Body of pancreas (tissue), 4 donors: Measurements from ENCODE around the gene AHCTF1. TPM values are rescaled to one million over a fixed set of nuclear protein-coding genes. Genes with fewer than 3 reads are reported as not detected.

ENCODE experiments used
- ATAC-seq: fragments of 150-250 bp; one replicate; pipeline ENCODE4 v1.9.1; 2016
- DNase-seq, 4 donors: peaks; one replicate each; pipeline ENCODE4 v3.0.0-alpha.2; 2019
- H3K27ac ChIP-seq, 4 donors: fragments of 200-600 bp; sonication (generic); 1 replicate in 3 of 4; 2 replicates in 1 of 4; pipeline versions ENCODE4 v1.5.1 to v1.6.1; 2016 to 2019; ENCODE audit warnings: mild to moderate bottlenecking in 1 of 4, mixed read lengths in 1 of 4, moderate library complexity in 1 of 4
- H3K27me3 ChIP-seq, 2 donors: fragments of 200-600 bp; sonication (generic); one replicate each; pipeline ENCODE4 v1.6.0; 2016; ENCODE audit warnings: mild to moderate bottlenecking in 1 of 2
- H3K36me3 ChIP-seq, 2 donors: fragments of 200-600 bp; sonication (generic); replicated peaks in 1 of 2; 2 replicates each; pipeline ENCODE4 v1.5.1; 2016; ENCODE audit warnings: low read depth in 2 of 2; ENCODE audit not compliant: insufficient read depth in 1 of 2
- H3K4me1 ChIP-seq: fragments of 200-600 bp; sonication (generic); one replicate; pipeline ENCODE4 v1.6.0; 2016
- H3K4me3 ChIP-seq, 2 donors: fragments of 200-600 bp; sonication (generic); 1 replicate in 1 of 2; 2 replicates in 1 of 2; pipeline ENCODE4 v1.5.1; 2016 to 2019
- H3K9me3 ChIP-seq, 3 donors: fragments of 200-600 bp; sonication (generic); 1 replicate in 2 of 3; 2 replicates in 1 of 3; pipeline ENCODE4 v1.5.1; 2016
- POLR2A ChIP-seq, 3 donors: fragments of 450-650 bp; IDR thresholded peaks; one replicate each; pipeline ENCODE4 v1.6.1; 2016; ENCODE audit warnings: antibody characterized with exemption in 3 of 3, mild to moderate bottlenecking in 2 of 3
- WGBS, 2 donors: methylation state at CpG; one replicate each; pipeline ENCODE4 v1.1.5; 2017; 5-methylcytosine and 5-hydroxymethylcytosine counted together
- intact Hi-C: fragments of 100-400 bp; cut with DNase I; formaldehyde crosslinking; loops from one replicate; pipeline ENCODE4 v1.15.1; 2023
- total RNA-seq, 2 donors: library from RNA; depleted of rRNA; stranded (reverse); fragments of >200 nt; gene quantifications; one replicate each; pipeline ENCODE4 v1.1.0, GENCODE V29; 2016
- TF ChIP-seq, protein P1 (sequence below), 7 experiments: fragments of 450-650 bp in 4 of 7; fragments of 200-600 bp in 3 of 7; sonication (generic) in 3 of 7; IDR thresholded peaks; one replicate each; pipeline ENCODE4 v1.5.1; 2016 to 2019; ENCODE audit warnings: antibody characterized with exemption in 7 of 7

The AHCTF1 gene
- total RNA-seq, 2 donors from 2014 or later, result 17.5 to 18.7 TPM

DNA sequence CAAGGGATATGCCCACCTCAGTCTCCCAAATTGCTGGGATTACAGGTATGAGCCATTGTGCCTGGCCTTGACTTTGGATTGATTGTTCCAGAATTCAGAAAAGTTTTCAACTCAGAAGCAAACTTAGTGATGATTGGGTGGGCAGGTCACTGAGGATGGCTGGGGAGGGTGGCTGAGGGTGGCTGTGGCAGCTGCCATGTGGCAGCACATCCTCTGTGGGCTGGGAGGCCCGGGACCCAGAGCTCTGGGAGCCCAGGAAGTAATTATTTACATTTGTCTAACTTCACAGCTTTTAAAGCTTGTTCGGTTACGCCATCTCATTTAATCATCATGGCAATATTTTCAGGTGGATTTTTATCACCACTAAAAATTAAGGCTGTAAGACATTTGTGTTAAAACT lies 131.4 kb downstream of the AHCTF1 start:
- DNase-seq (no peak), ATAC-seq (no peak)
- Histone ChIP-seq H3K36me3 (no peaks in the 10 kb centered on the region), H3K9me3 (no peaks in the 10 kb centered on the region), H3K4me3 (no peak overlapping the region), H3K4me1 (no peaks in the 10 kb centered on the region), H3K27ac (no peak overlapping the region), H3K27me3 (no peaks in the 10 kb centered on the region)
- TF ChIP-seq POLR2A (IDR thresholded peaks at IDR 0.05), result no peak
- TF ChIP-seq, protein P1, sequence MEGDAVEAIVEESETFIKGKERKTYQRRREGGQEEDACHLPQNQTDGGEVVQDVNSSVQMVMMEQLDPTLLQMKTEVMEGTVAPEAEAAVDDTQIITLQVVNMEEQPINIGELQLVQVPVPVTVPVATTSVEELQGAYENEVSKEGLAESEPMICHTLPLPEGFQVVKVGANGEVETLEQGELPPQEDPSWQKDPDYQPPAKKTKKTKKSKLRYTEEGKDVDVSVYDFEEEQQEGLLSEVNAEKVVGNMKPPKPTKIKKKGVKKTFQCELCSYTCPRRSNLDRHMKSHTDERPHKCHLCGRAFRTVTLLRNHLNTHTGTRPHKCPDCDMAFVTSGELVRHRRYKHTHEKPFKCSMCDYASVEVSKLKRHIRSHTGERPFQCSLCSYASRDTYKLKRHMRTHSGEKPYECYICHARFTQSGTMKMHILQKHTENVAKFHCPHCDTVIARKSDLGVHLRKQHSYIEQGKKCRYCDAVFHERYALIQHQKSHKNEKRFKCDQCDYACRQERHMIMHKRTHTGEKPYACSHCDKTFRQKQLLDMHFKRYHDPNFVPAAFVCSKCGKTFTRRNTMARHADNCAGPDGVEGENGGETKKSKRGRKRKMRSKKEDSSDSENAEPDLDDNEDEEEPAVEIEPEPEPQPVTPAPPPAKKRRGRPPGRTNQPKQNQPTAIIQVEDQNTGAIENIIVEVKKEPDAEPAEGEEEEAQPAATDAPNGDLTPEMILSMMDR (IDR thresholded peaks at IDR 0.05), result no peak
- WGBS, 2 donors, result 62 to 75% methylated on average over 3 of the region's 3 CpGs
- intact Hi-C loops, result no loop called here

DNA sequence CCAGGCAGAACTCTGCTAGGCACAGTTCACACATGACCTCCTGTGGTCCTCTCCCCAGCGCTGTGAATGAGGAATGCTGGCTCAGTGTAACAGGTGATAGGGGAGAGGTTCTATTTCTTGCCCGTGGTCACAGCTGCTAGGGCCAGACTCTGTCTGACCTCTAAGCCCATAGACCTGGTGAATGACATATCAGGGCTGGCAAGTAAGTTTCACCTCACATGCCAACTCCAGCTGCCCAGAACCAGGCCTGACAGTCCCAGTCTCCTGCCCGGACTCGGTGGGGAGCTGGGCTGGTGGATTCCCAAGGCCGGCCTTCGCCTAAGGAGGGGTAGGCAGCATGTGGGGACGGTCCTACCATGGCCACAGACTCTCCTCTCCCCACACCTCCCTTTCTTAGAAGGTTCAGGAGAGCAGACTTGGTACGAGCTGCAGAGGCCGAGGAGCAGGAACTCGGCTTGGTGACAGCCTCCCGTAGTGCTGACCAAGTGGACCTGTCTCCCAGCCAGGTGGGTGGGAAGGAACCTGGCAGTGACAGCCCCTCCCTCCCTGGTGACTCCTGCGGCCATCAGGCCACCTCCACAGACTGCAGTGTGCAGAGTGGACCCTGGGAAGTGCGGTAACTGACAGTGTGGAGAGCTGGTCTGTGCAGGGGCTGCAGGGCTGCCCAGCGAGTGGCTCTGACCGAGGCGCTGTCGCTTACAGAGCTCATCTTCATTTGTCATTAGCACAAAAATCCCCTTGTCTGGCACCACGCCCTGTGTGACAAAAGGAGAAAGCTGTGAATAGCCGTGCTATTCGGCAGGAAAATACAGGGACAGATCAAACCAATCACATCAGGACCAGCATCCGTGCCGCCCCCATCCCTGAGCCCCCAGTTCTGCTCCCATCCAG lies 132.9 kb downstream of the AHCTF1 start:
- no peak for DNase-seq
- Histone ChIP-seq H3K4me1 (no peaks in the 10 kb centered on the region), H3K9me3 (no peaks in the 10 kb centered on the region), H3K27ac (no peak overlapping the region), H3K27me3 (no peaks in the 10 kb centered on the region), H3K4me3 (no peak overlapping the region), H3K36me3 (no peaks in the 10 kb centered on the region)
- WGBS, 2 donors, result 53 to 61% methylated on average over 8 to 22 of the region's 22 CpGs
- TF ChIP-seq POLR2A (IDR thresholded peaks at IDR 0.05), result no peak
- TF ChIP-seq, protein P1 (IDR thresholded peaks at IDR 0.05), result no peak
- intact Hi-C loops, result no loop called here
- no peak for ATAC-seq

DNA sequence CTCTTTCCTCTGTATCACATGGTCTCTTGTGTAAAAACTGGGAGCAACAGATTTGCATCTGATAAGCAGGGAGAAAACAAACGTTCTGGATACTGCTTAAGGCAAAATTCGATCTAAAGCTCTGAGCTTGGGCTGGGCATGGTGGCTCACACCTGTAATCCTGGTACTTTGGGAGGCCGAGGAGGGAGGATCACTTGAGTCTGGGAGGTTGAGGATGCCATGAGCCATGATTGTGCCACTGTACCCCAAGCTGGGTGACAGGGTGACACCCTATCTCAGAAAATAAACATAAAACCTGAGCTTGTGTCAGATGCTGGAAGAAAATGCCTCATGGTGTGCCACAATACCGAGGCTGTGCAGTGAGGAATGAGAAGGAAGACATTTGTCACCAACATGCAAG lies 133.6 kb downstream of the AHCTF1 start:
- 51 to 58% methylated on average over 4 of the region's 4 CpGs for WGBS, 2 donors
- ATAC-seq, result no peak
- no peaks in the 10 kb centered on the region for H3K36me3 ChIP-seq

DNA sequence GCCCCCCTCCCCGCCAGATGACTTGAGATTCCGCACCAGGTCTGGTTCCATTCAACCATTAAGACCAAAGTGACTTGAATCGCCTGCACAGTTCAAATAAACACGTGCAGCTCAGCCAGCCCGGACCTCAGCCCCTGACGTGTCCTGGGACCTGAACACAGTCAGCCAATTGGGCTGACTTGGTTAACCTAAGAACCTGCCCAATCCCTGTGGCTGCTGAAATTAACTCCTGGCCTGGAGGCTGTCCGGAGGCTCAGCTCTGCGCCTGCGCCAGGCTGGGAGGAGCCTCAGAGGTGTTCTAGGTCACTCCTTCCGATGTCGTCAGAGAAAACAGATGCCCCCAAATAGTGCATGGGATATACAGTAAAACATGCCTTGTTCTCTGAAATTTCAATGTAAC lies 134.2 kb downstream of the AHCTF1 start:
- intact Hi-C loops, result no loop called here
- H3K4me3 ChIP-seq, result no peak overlapping the region
- no peak overlapping the region for H3K27ac ChIP-seq
- WGBS, 2 donors, result 78 to 100% methylated on average over 2 to 11 of the region's 11 CpGs
- ATAC-seq (no peak), DNase-seq (no peak)
- no peaks in the 10 kb centered on the region for H3K9me3 ChIP-seq
- H3K4me1 ChIP-seq, result no peaks in the 10 kb centered on the region
- no peaks in the 10 kb centered on the region for H3K27me3 ChIP-seq
- H3K36me3 ChIP-seq, result no peaks in the 10 kb centered on the region
- no peak for TF ChIP-seq POLR2A (IDR thresholded peaks at IDR 0.05)
- TF ChIP-seq, protein P1 (IDR thresholded peaks at IDR 0.05), result no peak

More for the DNA sequence above, 133.6 kb downstream of the AHCTF1 start:
- intact Hi-C loops, result no loop called here
- H3K27me3 ChIP-seq, result no peaks in the 10 kb centered on the region
- no peaks in the 10 kb centered on the region for H3K4me1 ChIP-seq
- no peaks in the 10 kb centered on the region for H3K9me3 ChIP-seq
- H3K27ac ChIP-seq, result no peak overlapping the region
- TF ChIP-seq, protein P1 (IDR thresholded peaks at IDR 0.05), result no peak
- TF ChIP-seq POLR2A (IDR thresholded peaks at IDR 0.05), result no peak
- no peak for DNase-seq
- no peak overlapping the region for H3K4me3 ChIP-seq

DNA sequence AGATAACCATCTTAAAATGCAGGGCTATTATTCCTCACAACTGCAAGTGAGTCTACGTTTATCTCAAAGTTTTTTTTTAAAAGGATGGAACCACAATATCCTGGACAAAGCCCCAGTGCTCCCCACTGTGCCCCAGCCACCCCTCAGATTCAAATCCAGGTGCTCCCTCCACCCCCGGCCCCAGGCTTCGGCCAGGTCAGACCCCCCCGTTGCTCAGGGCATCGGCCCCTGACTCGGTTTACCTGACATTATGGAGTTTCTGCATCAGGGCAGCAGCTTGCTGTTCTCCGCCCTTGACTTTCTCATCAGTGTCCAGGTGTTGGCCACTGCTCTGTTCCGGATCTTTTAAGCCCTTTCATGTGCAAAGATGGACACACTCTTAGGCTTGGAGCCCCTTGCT lies 134.6 kb downstream of the AHCTF1 start:
- Histone ChIP-seq H3K9me3 (no peaks in the 10 kb centered on the region), H3K27me3 (no peaks in the 10 kb centered on the region), H3K36me3 (no peaks in the 10 kb centered on the region), H3K27ac (no peak overlapping the region), H3K4me3 (no peak overlapping the region), H3K4me1 (no peaks in the 10 kb centered on the region)
- TF ChIP-seq, protein P1 (IDR thresholded peaks at IDR 0.05), result no peak
- TF ChIP-seq POLR2A (IDR thresholded peaks at IDR 0.05), result no peak
- ATAC-seq (no peak), DNase-seq (no peak)
- WGBS, 2 donors, result 64 to 74% methylated on average over 7 to 8 of the region's 8 CpGs
- intact Hi-C loops, result no loop called here
